ENCODE results near the gene CD248.

- TF ChIP-seq ZNF747 (tag by site-specific recombination; IDR thresholded peaks at IDR 0.05), result no peak
- TF ChIP-seq ZNF138 (tag by site-specific recombination; IDR thresholded peaks at IDR 0.05; ENCODE audit: borderline replicate concordance), result no peak
- TF ChIP-seq ZSCAN4 (tag by site-specific recombination; IDR thresholded peaks at IDR 0.05), result no peak
- TF ChIP-seq ZNF148 (tag by site-specific recombination; IDR thresholded peaks at IDR 0.05; ENCODE audit: borderline replicate concordance), result no peak
- TF ChIP-seq RBAK (tag by site-specific recombination; IDR thresholded peaks at IDR 0.05), result no peak
- no peak for TF ChIP-seq CTCF (tag by site-specific recombination; IDR thresholded peaks at IDR 0.05)
- no peak for TF ChIP-seq ZBTB7A (tag by site-specific recombination; IDR thresholded peaks at IDR 0.05; ENCODE audit: low read depth)
These were observed 7.8 kb upstream of the CD248 start for GRCh38 chr11:66324664-66325063.
